Measurements from ENCODE around the gene S100B.
"Not testable (repeated sequence)": the region's sequence is repeated elsewhere in the genome, so short reads cannot be mapped to it uniquely, and the experiment has no call there.

Gene S100B

DNA sequence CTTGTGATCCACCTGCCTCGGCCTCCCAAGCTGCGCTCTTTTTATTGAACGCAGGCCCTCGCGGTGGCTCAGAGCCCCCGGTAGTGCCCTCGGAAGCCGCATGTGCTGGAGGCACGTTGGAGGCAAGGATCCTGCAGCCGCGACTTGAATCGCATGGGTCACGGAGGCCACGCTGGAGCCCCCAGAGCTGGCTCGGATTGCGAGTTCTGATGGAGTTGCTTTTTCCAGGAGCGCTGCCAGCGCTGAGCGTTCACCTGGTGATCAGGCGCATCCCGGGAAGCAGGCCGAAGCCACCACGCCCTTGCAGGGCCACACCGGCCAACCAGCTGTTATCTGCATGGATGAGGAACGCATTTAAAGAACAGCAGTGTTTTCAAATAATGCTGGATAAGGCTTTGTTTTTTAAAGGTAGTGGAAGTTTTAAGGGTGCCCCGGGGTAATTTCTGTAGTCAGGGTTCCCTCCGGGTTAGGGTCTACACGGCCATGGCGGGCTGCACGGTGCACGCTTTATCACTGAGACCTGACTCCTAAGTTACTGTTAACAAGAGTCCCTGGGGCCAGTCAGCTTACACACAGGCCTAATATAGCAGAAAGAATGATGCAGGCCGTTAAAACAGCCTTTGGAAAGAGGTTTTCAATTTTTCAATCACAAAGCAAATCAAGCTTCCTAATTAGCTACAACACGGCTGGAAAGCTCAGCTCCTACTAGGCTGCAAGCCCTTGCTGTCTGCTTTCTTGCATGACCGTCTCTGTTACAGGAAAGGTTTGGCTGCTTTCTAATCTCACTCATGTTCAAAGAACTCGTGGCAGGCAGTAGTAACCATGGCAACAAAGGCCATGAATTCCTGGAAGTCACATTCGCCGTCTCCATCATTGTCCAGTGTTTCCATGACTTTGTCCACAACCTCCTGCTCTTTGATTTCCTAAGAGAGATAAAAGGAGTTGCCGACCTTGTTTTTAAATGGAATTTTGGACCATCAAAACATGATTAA, 6.0 kb downstream of the S100B start:
- no peak for DNase-seq

GRCh38 chr21:46597896-46598343, 7.0 kb downstream of the S100B start:
- DNase-seq: no peak

DNA sequence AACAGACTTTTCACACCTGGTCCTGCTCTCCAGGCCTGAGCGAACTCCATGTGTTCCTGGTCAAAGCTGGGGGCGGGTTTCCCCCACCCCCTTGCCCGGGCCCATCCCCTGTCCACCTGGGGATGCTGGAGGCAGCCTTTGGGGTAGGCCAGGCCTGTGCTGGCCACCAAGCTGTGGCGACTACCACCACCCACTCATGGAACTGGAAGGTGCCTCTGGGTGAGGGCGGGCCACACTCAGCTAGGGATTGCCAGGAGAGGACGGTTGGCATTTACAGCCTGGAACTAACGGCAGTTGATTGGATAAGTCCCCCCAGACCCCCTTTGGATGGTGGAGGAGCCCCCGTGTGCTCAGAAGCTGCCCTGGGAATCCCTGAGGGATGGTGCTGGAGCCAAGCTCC, 7.9 kb downstream of the S100B start:
- no peak for DNase-seq

DNA sequence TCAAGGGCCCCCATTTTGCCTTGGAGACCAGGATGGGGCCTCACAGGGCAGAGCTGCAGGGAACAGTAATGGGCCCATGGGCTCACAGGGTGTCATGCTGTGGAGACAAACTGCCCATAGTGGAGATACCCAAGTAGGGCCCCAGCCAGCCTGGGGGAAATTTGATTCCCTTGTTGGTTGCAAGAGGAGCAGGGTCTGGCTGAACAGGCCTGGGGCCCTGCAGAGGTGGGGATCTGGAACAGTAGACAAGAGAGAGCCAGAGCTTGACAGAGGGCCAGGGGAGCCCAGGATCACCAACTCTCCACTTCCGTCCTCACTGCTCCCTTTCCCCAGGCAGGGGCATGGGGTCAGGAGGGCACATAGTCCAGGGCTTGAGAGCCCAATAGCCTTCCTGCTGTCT, 8.7 kb downstream of the S100B start:
- DNase-seq: no peak

DNA sequence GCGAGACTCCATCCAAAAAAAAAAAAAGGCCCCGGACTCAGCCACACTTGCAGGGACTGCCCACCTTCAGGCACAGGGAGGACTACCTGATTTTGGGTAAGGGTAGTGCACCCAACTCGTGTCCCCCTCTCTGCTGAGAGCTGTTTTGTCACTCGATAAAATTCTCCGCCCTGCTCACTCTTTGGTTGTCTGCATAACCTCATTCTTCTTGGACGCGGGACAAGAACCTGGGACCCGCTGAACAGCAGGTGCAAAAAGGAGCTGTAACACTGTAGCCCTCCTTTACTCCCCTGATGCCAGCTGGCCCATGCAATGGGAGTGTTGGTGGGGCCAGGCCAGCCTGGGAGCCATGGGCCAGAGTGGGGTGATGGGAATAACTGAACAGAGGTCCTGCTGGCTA, 10.6 kb downstream of the S100B start:
- no peak for DNase-seq

GRCh38 chr21:46585191-46585953, 19.5 kb downstream of the S100B start:
- no peak for DNase-seq

DNA sequence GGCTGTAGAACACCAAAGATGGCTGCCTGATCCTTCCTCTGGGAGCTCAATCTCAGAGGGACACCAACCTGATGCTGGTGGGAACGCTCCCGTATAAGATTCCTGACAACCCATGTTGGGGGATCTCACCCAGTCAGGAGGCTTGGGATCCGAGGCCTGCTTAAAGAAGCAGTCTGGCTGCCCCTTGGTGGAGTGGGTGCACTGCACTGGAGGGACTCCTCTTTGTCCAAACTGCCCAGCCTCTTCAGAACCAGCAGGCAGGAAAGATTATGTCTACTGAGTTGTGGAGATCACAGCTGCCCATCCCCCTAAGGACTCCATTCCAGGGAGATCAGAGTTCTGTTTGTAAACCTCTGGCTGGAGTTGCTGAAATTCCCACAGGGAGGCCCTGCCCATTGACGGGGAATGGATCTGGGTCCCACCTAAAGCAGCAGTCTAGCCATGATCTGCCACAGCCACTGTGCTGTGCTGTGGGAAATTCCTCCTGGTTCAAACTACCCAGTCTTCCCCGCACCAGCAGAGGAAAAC, 23.0 kb downstream of the S100B start:
- no peak for DNase-seq

- DNase-seq: not testable (repeated sequence)
Measured at GRCh38 chr21:46579394-46579793, 25.5 kb downstream of the S100B start.

GRCh38 chr21:46577786-46578185, 27.1 kb downstream of the S100B start:
- DNase-seq: not testable (repeated sequence)

- no peak for DNase-seq
Measured at GRCh38 chr21:46572850-46573249, 32.0 kb downstream of the S100B start.

GRCh38 chr21:46570631-46571030, 34.3 kb downstream of the S100B start:
- DNase-seq: no peak

DNA sequence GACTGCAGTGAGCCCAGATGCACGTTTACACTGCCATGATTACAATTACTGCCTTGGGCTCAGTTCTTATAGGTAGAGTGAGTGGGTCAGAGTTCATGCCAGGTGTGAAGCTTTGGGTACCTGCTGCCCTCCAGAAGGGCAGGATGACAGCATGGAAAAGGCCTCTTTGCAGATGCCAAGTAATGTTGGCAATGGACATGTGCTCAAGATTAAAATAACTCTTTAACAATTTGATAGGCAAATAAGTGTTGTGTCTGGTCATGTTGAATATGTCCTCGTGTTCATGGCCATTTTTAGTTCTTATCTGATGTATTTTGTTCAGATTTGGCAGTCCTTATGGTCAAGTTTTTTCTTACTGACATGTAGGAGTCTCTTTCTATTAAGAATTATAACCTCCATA, 34.8 kb downstream of the S100B start:
- no peak for DNase-seq

- peak; percentile 21 to 52 (median 41) for DNase-seq
Measured at GRCh38 chr21:46569081-46569480, 35.8 kb downstream of the S100B start.

DNA sequence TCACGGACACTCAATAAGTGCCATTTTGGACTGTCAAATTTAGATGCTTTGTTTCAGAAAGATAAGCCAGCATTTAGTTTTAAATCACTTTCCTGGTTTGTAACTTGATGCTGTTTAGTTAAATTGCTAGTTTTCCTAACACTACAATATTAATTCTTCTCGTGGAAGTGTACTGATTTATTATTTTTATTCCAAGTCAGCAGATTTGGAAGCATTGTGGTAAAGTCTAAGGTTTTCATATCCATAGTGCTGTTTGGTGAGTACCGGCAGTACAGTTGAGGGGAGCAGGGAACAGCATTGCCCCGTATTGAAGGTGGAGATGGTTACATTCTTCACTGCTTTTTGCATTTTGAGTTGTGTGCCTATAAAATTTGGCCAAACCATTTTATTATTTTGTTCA, 36.3 kb downstream of the S100B start:
- no peak for DNase-seq

GRCh38 chr21:46567348-46567747, 37.5 kb downstream of the S100B start:
- DNase-seq: no peak

DNA sequence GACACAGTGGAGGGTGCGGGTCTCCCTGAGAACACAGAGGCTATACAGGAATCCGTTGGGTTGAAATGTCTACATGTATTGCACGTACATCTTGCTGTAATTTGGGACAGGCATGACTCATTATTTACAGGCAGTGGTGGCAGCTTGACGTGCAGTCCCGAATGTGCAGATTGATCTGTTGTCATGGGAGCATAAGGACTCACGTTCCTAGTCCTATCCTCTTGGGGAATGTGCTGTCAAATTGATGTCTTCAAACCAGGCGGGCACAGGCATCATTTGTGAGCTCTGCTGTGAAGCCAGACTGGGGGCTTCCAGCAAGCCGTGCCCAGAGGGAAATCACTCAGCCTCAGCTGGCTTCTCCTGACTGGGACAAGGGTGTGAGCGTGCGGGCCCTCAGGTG, 40.5 kb downstream of the S100B start:
- DNase-seq: no peak

- DNase-seq: peak in 2 of 3 donors; percentile 8
Measured at GRCh38 chr21:46562964-46563607, 41.8 kb downstream of the S100B start.

- no peak for DNase-seq
Measured at GRCh38 chr21:46562472-46562871, 42.4 kb downstream of the S100B start.

- no peak for DNase-seq
Measured at GRCh38 chr21:46561445-46562090, 43.3 kb downstream of the S100B start.

GRCh38 chr21:46560568-46561444, 44.1 kb downstream of the S100B start:
- DNase-seq: no peak

DNA sequence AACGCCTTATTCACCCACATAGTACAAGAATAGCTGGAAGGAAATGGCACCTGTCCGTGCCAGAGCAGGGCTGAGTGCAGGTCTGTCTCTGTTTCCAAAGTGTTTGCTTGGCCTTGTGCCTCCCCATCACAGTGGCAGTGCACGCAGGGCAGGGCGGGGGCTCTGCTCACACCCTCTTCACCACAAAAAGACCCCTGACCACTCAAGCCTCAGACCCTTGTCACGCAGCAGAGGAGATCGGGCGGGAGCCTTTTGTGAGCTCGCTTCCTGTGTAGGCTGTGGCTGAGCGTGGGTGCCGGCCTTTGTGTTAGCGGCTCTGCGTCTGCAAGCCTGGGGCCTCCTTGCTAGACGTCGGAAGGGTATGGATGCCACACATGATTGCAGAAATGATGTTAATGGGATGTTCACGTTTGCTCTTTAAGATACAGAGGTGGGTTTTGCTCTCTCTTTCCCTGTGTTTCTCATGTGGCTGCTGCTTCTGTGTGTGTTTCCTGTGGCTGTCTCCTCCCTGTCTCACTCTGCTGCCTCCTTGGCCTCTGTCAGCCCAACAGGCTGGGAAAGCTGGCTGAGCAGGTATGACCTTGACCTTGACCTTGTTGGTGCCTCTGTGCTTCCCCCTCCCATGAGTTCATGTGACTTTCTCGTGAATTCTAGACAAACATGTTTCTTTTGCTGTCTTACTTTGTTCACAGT, 45.4 kb downstream of the S100B start:
- DNase-seq: no peak

Measured in suppressor macrophage treated with lipopolysaccharide for 1 hour (primary cell).